GM12864 (cell line): ENCODE results near the gene PRKG1.

ENCODE experiments used
- DNase-seq: peaks from one replicate; pipeline ENCODE4 v3.0.0-alpha.2; 2011; ENCODE audit warnings: low read depth
- H3K4me3 ChIP-seq: 2 replicates; pipeline ENCODE4 v1.5.1; 2011; ENCODE audit warnings: mild to moderate bottlenecking, low read depth, low read length, control low read depth
- CTCF ChIP-seq: IDR thresholded peaks from 2 replicates; pipeline ENCODE4 v1.5.1; 2011; ENCODE audit warnings: low read depth, mild to moderate bottlenecking, moderate library complexity, low read length, control low read depth, inconsistent platforms; ENCODE audit errors: missing control alignments

The PRKG1 gene

GRCh38 chr10:51585742-51586141 is 511.5 kb downstream of the PRKG1 start:
- no peak for DNase-seq
- no peak overlapping the region for H3K4me3 ChIP-seq
- no peak for TF ChIP-seq CTCF

- TF ChIP-seq CTCF, result no peak
- DNase-seq, result no peak
- H3K4me3 ChIP-seq, result no peak overlapping the region
Measured at GRCh38 chr10:51588984-51589383, 514.7 kb downstream of the PRKG1 start.

- no peak overlapping the region for H3K4me3 ChIP-seq
- DNase-seq, result no peak
- no peak for TF ChIP-seq CTCF
Measured at GRCh38 chr10:51590818-51591217, 516.5 kb downstream of the PRKG1 start.

- no peak overlapping the region for H3K4me3 ChIP-seq
- DNase-seq, result no peak
- no peak for TF ChIP-seq CTCF
Measured at GRCh38 chr10:51596695-51597094, 522.4 kb downstream of the PRKG1 start.

- no peak for DNase-seq
- H3K4me3 ChIP-seq, result no peak overlapping the region
- TF ChIP-seq CTCF, result no peak
Measured at GRCh38 chr10:51599647-51600046, 525.4 kb downstream of the PRKG1 start.

- no peak overlapping the region for H3K4me3 ChIP-seq
- no peak for DNase-seq
- no peak for TF ChIP-seq CTCF
Measured at GRCh38 chr10:51602326-51602725, 528.0 kb downstream of the PRKG1 start.

GRCh38 chr10:51604579-51604978 is 530.3 kb downstream of the PRKG1 start:
- TF ChIP-seq CTCF, result no peak
- H3K4me3 ChIP-seq, result no peak overlapping the region
- DNase-seq, result no peak
